GM12874 (cell line): ENCODE results near the gene NUDT9.
A peak's percentile ranks its signal among the peaks of the same experiment; 100 is the strongest.

ENCODE experiments used
- TF ChIP-seq, protein P1 (sequence below): IDR thresholded peaks from 2 replicates; pipeline ENCODE4 v1.5.1; 2011; ENCODE audit warnings: low read depth, mild to moderate bottlenecking, control low read depth, low read length, moderate library complexity; ENCODE audit not compliant: insufficient read depth

The NUDT9 gene

DNA sequence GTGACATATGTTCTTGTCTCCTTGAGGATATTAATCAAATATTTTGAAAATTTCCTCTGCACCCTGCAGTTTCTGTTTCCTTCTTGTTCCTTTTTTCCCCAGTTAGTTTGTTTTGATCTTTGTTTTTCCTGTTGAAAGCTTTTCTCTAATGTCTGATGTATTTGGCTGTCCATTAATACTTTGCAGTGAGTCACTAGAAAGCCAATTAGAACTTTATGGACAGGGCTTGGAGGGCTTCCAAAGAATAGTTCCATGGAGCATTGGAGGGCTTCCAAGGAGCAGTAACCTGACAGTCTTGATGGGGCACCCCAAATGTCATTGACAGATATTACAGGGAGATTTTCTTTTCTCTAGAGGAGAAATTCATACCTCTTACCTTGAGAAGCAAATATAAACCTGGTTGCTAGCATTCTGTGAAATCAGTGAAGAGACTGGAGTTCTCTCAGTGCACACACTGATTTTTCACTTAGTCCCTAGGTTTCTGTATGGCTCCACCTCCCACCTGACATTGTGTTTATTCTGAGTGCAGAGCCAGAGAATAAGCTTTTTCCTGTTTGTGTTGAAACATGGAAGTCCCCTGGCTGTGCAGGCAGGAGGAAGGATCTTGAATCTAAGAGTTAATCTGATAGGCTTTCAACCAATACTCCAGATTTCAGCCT lies 80.3 kb downstream of the NUDT9 start:
- TF ChIP-seq, protein P1, sequence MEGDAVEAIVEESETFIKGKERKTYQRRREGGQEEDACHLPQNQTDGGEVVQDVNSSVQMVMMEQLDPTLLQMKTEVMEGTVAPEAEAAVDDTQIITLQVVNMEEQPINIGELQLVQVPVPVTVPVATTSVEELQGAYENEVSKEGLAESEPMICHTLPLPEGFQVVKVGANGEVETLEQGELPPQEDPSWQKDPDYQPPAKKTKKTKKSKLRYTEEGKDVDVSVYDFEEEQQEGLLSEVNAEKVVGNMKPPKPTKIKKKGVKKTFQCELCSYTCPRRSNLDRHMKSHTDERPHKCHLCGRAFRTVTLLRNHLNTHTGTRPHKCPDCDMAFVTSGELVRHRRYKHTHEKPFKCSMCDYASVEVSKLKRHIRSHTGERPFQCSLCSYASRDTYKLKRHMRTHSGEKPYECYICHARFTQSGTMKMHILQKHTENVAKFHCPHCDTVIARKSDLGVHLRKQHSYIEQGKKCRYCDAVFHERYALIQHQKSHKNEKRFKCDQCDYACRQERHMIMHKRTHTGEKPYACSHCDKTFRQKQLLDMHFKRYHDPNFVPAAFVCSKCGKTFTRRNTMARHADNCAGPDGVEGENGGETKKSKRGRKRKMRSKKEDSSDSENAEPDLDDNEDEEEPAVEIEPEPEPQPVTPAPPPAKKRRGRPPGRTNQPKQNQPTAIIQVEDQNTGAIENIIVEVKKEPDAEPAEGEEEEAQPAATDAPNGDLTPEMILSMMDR: no peak

DNA sequence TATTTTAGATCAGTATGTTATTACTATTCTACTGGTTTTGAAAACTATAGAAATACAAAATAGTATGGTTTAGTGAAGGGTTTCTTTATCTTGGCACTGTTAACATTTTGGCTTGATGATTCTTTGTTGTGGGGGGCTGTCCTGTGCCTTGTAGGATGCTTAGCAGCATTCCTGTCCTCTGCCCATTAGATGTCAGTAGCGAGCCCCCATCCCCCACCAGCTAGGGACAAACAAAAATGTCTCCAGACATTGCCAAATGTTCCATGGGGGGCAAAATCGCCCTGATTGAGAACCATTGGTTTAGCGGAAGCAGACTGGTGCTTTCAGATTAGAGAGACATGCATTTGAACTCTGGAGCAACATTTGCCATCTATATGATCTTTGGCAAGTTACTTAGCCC lies 83.5 kb downstream of the NUDT9 start:
- TF ChIP-seq, protein P1: peak; percentile 7; the same call in 1 of the 2 replicates

DNA sequence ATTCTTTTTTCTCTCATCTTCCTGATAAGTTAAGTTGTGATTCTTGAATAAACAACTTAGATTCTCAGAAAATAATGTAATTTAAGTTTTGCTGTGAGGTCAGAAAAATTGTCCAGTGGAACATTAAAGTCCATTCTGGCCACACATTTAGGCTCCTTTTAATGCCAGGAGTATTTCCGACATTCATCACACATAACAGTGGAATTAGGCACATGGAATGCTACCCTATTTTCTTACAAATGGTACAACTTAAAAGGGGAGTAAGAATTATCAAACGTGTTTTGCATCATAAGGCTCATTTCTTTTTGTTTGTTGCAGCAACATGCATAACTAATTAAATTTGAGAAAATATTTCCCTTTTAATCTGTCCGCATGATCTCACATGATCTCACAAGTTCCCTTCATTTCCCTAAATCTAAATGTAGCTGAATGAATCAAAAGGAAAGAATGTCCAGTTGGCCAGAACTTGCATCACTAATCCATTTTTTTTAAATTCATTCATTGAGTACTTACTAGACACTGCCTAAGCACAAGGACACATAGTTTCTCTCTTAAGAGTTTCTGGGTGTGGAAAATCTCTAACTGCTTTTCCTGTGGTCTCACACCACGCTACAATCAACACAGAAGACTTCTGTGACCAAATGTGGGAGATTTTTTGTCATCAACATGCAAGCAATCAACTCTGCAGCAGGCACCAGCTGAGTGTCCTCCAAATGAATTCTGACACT lies 84.8 kb downstream of the NUDT9 start:
- TF ChIP-seq, protein P1: no peak
